Measurements from ENCODE around the gene EPB41. TPM values are rescaled to one million over a fixed set of nuclear protein-coding genes. Genes with fewer than 3 reads are reported as not detected.

EPB41 gene
- total and polyA plus RNA-seq, 9 of the 15 experiments (the other 6 are each of a cell fraction or from before 2014, with no cell fraction given) = 3.7 to 213 (median 141) TPM

GRCh38 chr1:29124366-29125236 is 210.2 kb downstream of the EPB41 start (continued):
- TF ChIP-seq ZNF232 (CRISPR knock-in tag; IDR thresholded peaks at IDR 0.05) = no peak
- peak; percentile 73 for TF ChIP-seq KLF1 (tag; IDR thresholded peaks at IDR 0.05)
- TF ChIP-seq TBL1XR1 (IDR thresholded peaks at IDR 0.05; ENCODE audit: low read length in 2 of 2) = no peak
- TF ChIP-seq EP400 (IDR thresholded peaks at IDR 0.05) = no peak
- TF ChIP-seq JUND (IDR thresholded peaks at IDR 0.05; ENCODE audit: borderline replicate concordance, low read depth, low read length) = no peak
- no peak for TF ChIP-seq JUND (tag; IDR thresholded peaks at IDR 0.05; ENCODE audit: borderline replicate concordance, low read depth, low read length)
- TF ChIP-seq CTCFL (IDR thresholded peaks at IDR 0.05; ENCODE audit: borderline replicate concordance, insufficient read depth, low read depth, low read length, poor library complexity, severe bottlenecking) = peak; percentile 68
- TF ChIP-seq ZBTB33 (CRISPR knock-in tag; IDR thresholded peaks at IDR 0.05) = peak; percentile 6; the same call in 1 of the 2 replicates
- TF ChIP-seq ETS2 (tag; IDR thresholded peaks at IDR 0.05; ENCODE audit: borderline replicate concordance, poor library complexity, severe bottlenecking) = no peak
- peak; percentile 72; the same call in 1 of the 2 replicates for TF ChIP-seq ZNF124 (CRISPR knock-in tag; IDR thresholded peaks at IDR 0.05)
- no peak for TF ChIP-seq MYC (IDR thresholded peaks at IDR 0.05; ENCODE audit: low read depth, low read length)
- 0 out of 2 replicates have a peak, but pooled peaks have one; percentile 20 for TF ChIP-seq MYC (CRISPR knock-in tag; IDR thresholded peaks at IDR 0.05; ENCODE audit: borderline replicate concordance, low read depth)
- TF ChIP-seq MNT (conservative IDR thresholded peaks at IDR 0.05) = peak in 1 of 2 experiments; percentile 50; a peak in 1 of 4 replicates
- peak; percentile 33 for TF ChIP-seq TAF1 (IDR thresholded peaks at IDR 0.05; ENCODE audit: control insufficient read depth, extremely low read depth, insufficient read depth, low read length, severe bottlenecking)
- peak; percentile 70 for TF ChIP-seq HMGN3 (IDR thresholded peaks at IDR 0.05; ENCODE audit: borderline replicate concordance, extremely low read depth, insufficient read length, low read depth, low read length)
- TF ChIP-seq CBX1 (IDR thresholded peaks at IDR 0.05; ENCODE audit: low read depth) = peak; percentile 17; the same call in 1 of the 2 replicates
- TF ChIP-seq NR4A1 (CRISPR knock-in tag; IDR thresholded peaks at IDR 0.05) = no peak
- peak; percentile 35; the same call in 1 of the 2 replicates for TF ChIP-seq NR4A1 (tag; IDR thresholded peaks at IDR 0.05)
- no peak for TF ChIP-seq TAF15 (IDR thresholded peaks at IDR 0.05; ENCODE audit: low read depth, low read length)
